Measurements from ENCODE around the gene EMX2. TPM values are rescaled to one million over a fixed set of nuclear protein-coding genes. Genes with fewer than 3 reads are reported as not detected.

Gene EMX2
- total RNA-seq = 1.2 and 2.3 TPM in 2 replicates

DNA sequence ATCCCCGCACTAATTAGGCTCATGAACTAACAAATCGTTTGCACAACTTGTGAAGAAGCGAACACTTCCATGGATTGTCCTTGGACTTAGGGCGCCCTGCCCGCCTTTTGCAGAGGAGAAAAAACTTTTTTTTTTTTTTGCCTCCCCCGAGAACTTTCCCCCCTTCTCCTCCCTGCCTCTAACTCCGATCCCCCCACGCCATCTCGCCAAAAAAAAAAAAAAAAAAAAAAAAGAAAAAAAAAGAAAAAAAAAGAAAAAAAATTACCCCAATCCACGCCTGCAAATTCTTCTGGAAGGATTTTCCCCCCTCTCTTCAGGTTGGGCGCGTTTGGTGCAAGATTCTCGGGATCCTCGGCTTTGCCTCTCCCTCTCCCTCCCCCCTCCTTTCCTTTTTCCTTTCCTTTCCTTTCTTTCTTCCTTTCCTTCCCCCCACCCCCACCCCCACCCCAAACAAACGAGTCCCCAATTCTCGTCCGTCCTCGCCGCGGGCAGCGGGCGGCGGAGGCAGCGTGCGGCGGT, at the start of gene EMX2:
Gene EMX2 (plus strand): TSS at position 41 of the 519 bp plus-strand sequence. CDS start 522 bp downstream, outside the sequence.

Other genes starting within 250 kb of the EMX2 start
- 30.1 and 30.6 TPM in 2 replicates for gene PDZD8, start 167.3 kb upstream of the EMX2 start, total RNA-seq

All from hair follicular keratinocyte (primary cell).